K562 (cell line): ENCODE data around the gene SP2. TPM values are rescaled to one million over a fixed set of nuclear protein-coding genes. Genes with fewer than 3 reads are reported as not detected.

ENCODE experiments used
- ATAC-seq: fragments of 200-7000 bp; cut with Tn5 transposase; 3 replicates; pipeline ENCODE4 v1.9.1; 2020; ENCODE audit warnings: moderate library complexity
- BruUV-seq: library from RNA; stranded (reverse); fragments of 400-500 nt; replicated peaks from 2 replicates; lab custom pipeline; 2021; lab: Mats Ljungman, UMichigan
- CTCF ChIA-PET: fragments of 300-600 bp; formaldehyde crosslinking; extraction: SDS; loops from one replicate; lab custom pipeline; 2021; ENCODE audit warnings: low intra/inter-chr PET ratio; lab: Yijun Ruan, JAX
- POLR2A ChIA-PET: fragments of 300-600, 350-650 bp; sonication (Branson Sonifier 250); formaldehyde crosslinking; extraction: SDS; loops from one replicate; lab custom pipeline; 2021; ENCODE audit warnings: antibody characterized with exemption, inconsistent platforms; lab: Yijun Ruan, JAX
- DNase-seq, 4 experiments: peaks; one replicate each; pipeline versions ENCODE4 v3.0.0 to v3.0.0-alpha.2; 2011 to 2018; ENCODE audit warnings: low spot score in 3 of 4, mixed read lengths in 3 of 4; ENCODE audit errors: extremely low read depth in 1 of 4
- FAIRE-seq: peaks from 2 replicates; lab custom pipeline; 2011; peaks lifted over from hg19 to GRCh38; lab: Jason Lieb, UNC
- H2AFZ ChIP-seq: 2 replicates; pipeline ENCODE4 v1.6.0; 2011; ENCODE audit warnings: low read depth, low read length, control low read depth, inconsistent platforms
- H3K27ac ChIP-seq: fragments of 200-600 bp; 3 replicates; pipeline ENCODE4 v1.8.0; 2011; ENCODE audit warnings: low read depth, mild to moderate bottlenecking, control low read depth, inconsistent platforms, low read length, moderate library complexity, mixed read lengths; ENCODE audit errors: extremely low read depth
- H3K27me3 ChIP-seq, 2 experiments: fragments of 300-600 bp in 1 of 2; 2 replicates in 1 of 2; 3 replicates in 1 of 2; pipeline versions ENCODE4 v1.6.0 to v1.8.0; 2011; ENCODE audit warnings: inconsistent platforms in 2 of 2, low read length in 2 of 2, mild to moderate bottlenecking in 1 of 2, mixed read lengths in 1 of 2, moderate library complexity in 1 of 2; ENCODE audit not compliant: control insufficient read depth in 2 of 2, insufficient read depth in 2 of 2
- H3K36me3 ChIP-seq: fragments of 300-600 bp; 3 replicates; pipeline ENCODE4 v1.8.0; 2011; ENCODE audit warnings: mild to moderate bottlenecking, low read length, inconsistent platforms; ENCODE audit not compliant: control insufficient read depth, insufficient read depth
- H3K4me1 ChIP-seq, 2 experiments: fragments of 200-600 bp in 1 of 2; replicated peaks in 1 of 2; 2 replicates in 1 of 2; 3 replicates in 1 of 2; pipeline versions ENCODE4 v1.5.1 to v1.8.0; 2011; ENCODE audit warnings: inconsistent platforms in 2 of 2, low read length in 2 of 2, mild to moderate bottlenecking in 1 of 2, mixed read lengths in 1 of 2, moderate library complexity in 1 of 2; ENCODE audit not compliant: control insufficient read depth in 2 of 2, insufficient read depth in 2 of 2
- H3K4me2 ChIP-seq: 2 replicates; pipeline ENCODE4 v1.6.1; 2011; ENCODE audit warnings: low read length, control low read depth, inconsistent platforms, mixed read lengths; ENCODE audit not compliant: insufficient read depth
- H3K4me3 ChIP-seq: fragments of 200-600 bp; sonication (generic), shearing (Covaris generic); 2 replicates; pipeline ENCODE4 v1.5.1; 2016; ENCODE audit warnings: control low read depth, inconsistent platforms
- H3K79me2 ChIP-seq: fragments of 200-600 bp; 3 replicates; pipeline ENCODE4 v1.8.0; 2011; ENCODE audit warnings: low read length, inconsistent platforms; ENCODE audit not compliant: control insufficient read depth, insufficient read depth
- H3K9ac ChIP-seq, 2 experiments: 2 replicates each; pipeline versions ENCODE4 v1.6.0 to v1.6.1; 2011; ENCODE audit warnings: low read depth in 2 of 2, low read length in 2 of 2, control low read depth in 1 of 2, inconsistent platforms in 1 of 2, mild to moderate bottlenecking in 1 of 2, mixed read lengths in 1 of 2; ENCODE audit not compliant: insufficient read depth in 1 of 2
- H3K9me1 ChIP-seq: one replicate; pipeline ENCODE4 v1.6.0; 2011; ENCODE audit warnings: inconsistent platforms, mild to moderate bottlenecking, low read length, moderate library complexity; ENCODE audit not compliant: control insufficient read depth, insufficient read depth
- H3K9me3 ChIP-seq: replicated peaks from 2 replicates; pipeline ENCODE4 v1.5.1; 2011; ENCODE audit warnings: low read depth, low read length, inconsistent platforms; ENCODE audit not compliant: control insufficient read depth, insufficient read depth
- H4K20me1 ChIP-seq: replicated peaks from 2 replicates; pipeline ENCODE4 v1.6.1; 2011; ENCODE audit warnings: low read length, inconsistent platforms, mixed read lengths; ENCODE audit not compliant: control insufficient read depth, insufficient read depth
- CEBPB ChIP-seq: fragments of 450-650 bp; IDR thresholded peaks from 2 replicates; pipeline ENCODE4 v1.6.1; 2016; ENCODE audit warnings: missing genetic modification characterization, missing compliant biosample characterization
- DIDO1 ChIP-seq: fragments of 450-650 bp; IDR thresholded peaks from 2 replicates; pipeline ENCODE4 v1.6.1; 2016; ENCODE audit warnings: low read depth, missing biosample characterization, missing genetic modification characterization
- EZH2 ChIP-seq: IDR thresholded peaks from 2 replicates; pipeline ENCODE4 v1.6.1; 2012; ENCODE audit warnings: low read depth, mild to moderate bottlenecking, inconsistent platforms, low read length, borderline replicate concordance
- YY1 ChIP-seq, 3 experiments: IDR thresholded peaks; 2 replicates each; pipeline ENCODE4 v1.6.1; 2011; ENCODE audit warnings: low read length in 2 of 3, mild to moderate bottlenecking in 2 of 3, moderate library complexity in 2 of 3, borderline replicate concordance in 1 of 3, control low read depth in 1 of 3, low read depth in 1 of 3; ENCODE audit not compliant: insufficient read depth in 3 of 3, insufficient replicate concordance in 2 of 3, control insufficient read depth in 1 of 3, insufficient read length in 1 of 3; ENCODE audit errors: extremely low read depth in 1 of 3
- ZFP1 ChIP-seq: fragments of 450-650 bp; formaldehyde crosslinking; IDR thresholded peaks from 2 replicates; pipeline ENCODE4 v1.4.0; 2020; ENCODE audit warnings: mild to moderate bottlenecking, mixed read lengths
- WGBS: fragments of 100-300 bp; shearing (Covaris generic); methylation state at CpG from one replicate; pipeline ENCODE4 v1.1.6; 2016; ENCODE audit warnings: low coverage, mixed read lengths; ENCODE audit not compliant: insufficient coverage; ENCODE audit errors: missing lambda C conversion rate; 5-methylcytosine and 5-hydroxymethylcytosine counted together
- in situ Hi-C: fragments of 300-500 bp; cut with MboI; formaldehyde crosslinking; loops from 4 replicates; pipeline ENCODE4 v1.15.0; 2018; ENCODE audit warnings: inconsistent platforms, mixed read lengths
- intact Hi-C: fragments of 100-400 bp; cut with micrococcal nuclease; formaldehyde crosslinking; loops from 2 replicates; pipeline ENCODE4 v1.14.2; 2022
- polyA plus RNA-seq, 8 experiments: library from polyadenylated mRNA; depleted of rRNA in 4 of 8; stranded (reverse) in 5 of 8; unstranded in 3 of 8; fragments of >200 nt; fragmentation: Nextera tagmentation in 2 of 8; fragmentation: Illumina TruSeq in 1 of 8; extraction: Ambion mirVana in 2 of 8; extraction: Trizol in 1 of 8; gene quantifications; 2 replicates each; pipeline versions ENCODE4 v1.2.1 to v1.2.3, GENCODE V29; 2011 to 2014; ENCODE audit warnings: inconsistent platforms in 1 of 8, missing spikeins in 1 of 8
- total RNA-seq, 7 experiments: library from RNA; depleted of rRNA in 6 of 7; stranded (reverse); fragments of >200 nt in 6 of 7; fragmentation: Illumina TruSeq in 2 of 7; extraction: Trizol in 2 of 7; gene quantifications; 2 replicates each; pipeline versions ENCODE4 v1.2.1 to v1.2.3, GENCODE V29; 2011 to 2021; ENCODE audit warnings: low replicate concordance in 1 of 7

The SP2 gene
- total and polyA plus RNA-seq, 9 of the 15 experiments (the other 6 are each of a cell fraction or from before 2014, with no cell fraction given), result 0.77 to 22.3 (median 2.3) TPM

DNA sequence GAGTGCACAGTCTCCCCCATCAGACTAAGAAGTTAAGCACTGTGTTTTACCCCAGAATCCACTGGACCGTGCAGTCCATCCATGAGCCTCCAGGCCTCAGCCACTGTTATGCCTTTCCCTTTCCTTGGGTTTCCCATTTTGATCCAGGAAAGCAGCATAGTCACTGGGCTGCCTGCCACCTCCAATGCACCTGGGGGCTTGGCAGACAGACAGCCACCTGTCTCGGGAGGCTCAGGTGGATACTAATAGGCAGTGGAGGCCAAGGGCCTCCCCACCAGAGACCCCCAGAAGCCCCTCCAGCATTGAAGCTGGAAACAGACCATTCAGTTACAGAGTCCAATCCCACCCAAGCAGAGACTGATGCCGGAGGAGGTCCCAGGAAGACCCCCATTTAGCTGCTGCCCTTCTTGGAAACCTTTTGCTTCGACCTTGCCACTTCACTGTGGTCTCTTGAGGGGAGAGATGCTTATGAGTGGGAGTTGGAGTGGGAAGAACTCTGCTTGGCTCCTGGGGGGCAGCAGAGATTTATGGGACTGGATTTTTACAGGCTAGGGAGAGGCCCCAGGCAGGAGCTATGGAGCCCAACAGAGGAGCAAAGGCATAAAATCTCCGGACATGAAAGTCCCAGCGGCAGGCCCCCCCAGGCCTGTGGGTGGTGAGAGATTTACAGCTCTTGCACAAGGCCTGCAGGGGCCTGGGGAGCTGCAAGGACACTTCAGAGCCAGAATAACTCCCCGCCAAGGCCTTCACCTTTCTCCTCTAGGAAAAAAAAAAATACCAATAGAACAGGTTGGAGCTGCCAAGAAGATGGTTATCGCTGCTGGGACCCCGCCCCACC lies 12.2 kb upstream of the SP2 start (continued):
- TF ChIP-seq YY1 (IDR thresholded peaks at IDR 0.05; ENCODE audit: borderline replicate concordance in 1 of 3, control insufficient read depth in 1 of 3, extremely low read depth in 1 of 3, insufficient read depth in 3 of 3, insufficient read length in 1 of 3, insufficient replicate concordance in 2 of 3, low read depth in 1 of 3, low read length in 2 of 3) (no peak), DIDO1 (no peak), ZFP1 (CRISPR knock-in tag) (no peak)

DNA sequence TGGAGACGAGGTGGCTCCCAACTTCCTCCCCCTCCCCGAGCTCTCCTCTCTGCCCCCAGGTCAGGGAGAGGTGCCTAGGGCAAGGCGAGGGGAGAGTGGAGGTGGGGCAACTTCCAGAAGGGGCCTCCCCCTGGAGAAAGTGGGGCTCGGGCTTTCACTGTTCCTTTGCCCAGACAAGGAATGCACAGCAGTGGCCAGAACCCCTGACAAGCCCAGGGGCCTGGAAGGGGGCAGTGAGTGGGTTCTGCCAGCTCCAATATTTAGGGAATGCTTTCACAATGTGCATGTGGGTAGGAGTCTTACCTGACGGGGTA lies 11.7 kb upstream of the SP2 start:
- Histone ChIP-seq H3K79me2 (no peaks in the 10 kb centered on the region), H3K4me2 (no peak overlapping the region), H3K9ac (peak overlapping the region in 1 of 2 experiments; percentile 11; a peak in 1 of 4 replicates), H3K27ac (no peak overlapping the region), H3K27me3 (no peaks in the 10 kb centered on the region; a peak in 1 of 5 replicates), H3K9me3 (no peaks in the 10 kb centered on the region), H2AFZ (no peak overlapping the region), H3K4me1 (peaks cover 29 to 30% of the 10 kb centered on the region in 2 experiments), H3K9me1 (no peaks in the 10 kb centered on the region), H3K4me3 (no peak overlapping the region), H3K36me3 (no peaks in the 10 kb centered on the region), H4K20me1 (no peaks in the 10 kb centered on the region)
- 39% methylated on average over 3 of the region's 5 CpGs for WGBS
- FAIRE-seq (no peak), DNase-seq (no peak), ATAC-seq (no peak; the same call in 2 of the 3 replicates)
- ChIA-PET CTCF (no interaction called here), POLR2A (interaction anchor here (0.6 to 2.8 kb wide), 9 partner anchors 10 to 1691 kb away, joined by 3 to 18 read pairs (median 4); partner anchors contain the start of genes KANSL1, SCRN2 and SP2)
- in situ Hi-C loops (no loop called here), intact Hi-C loops (no loop called here)
- TF ChIP-seq EZH2 (no peak), CEBPB (tag) (0 out of 2 replicates have a peak, but pooled peaks have one; percentile 45)
- no TSS peak for BruUV-seq
